Ascending aorta (tissue), 2 donors: ENCODE data around the gene PCDHA2. TPM values are rescaled to one million over a fixed set of nuclear protein-coding genes. Genes with fewer than 3 reads are reported as not detected.
"Not testable (repeated sequence)": the region's sequence is repeated elsewhere in the genome, so short reads cannot be mapped to it uniquely, and the experiment has no call there.

Source experiments
- DNase-seq, 2 donors: peaks; one replicate each; pipeline ENCODE4 v3.0.0-alpha.2; 2019; ENCODE audit warnings: low spot score in 2 of 2
- H3K27ac ChIP-seq, 2 donors: fragments of 200-600 bp; sonication (generic); one replicate each; pipeline ENCODE4 v1.5.1; 2016 to 2017; ENCODE audit warnings: mild to moderate bottlenecking in 1 of 2
- H3K27me3 ChIP-seq: fragments of 200-600 bp; sonication (generic); one replicate; pipeline ENCODE4 v1.5.1; 2017
- H3K36me3 ChIP-seq, 2 donors: fragments of 200-600 bp; sonication (generic); one replicate each; pipeline ENCODE4 v1.5.1; 2016
- H3K4me1 ChIP-seq, 2 donors: fragments of 200-600 bp; sonication (generic); one replicate each; pipeline ENCODE4 v1.5.1; 2016 to 2017; ENCODE audit warnings: mild to moderate bottlenecking in 1 of 2
- H3K4me3 ChIP-seq, 2 donors: fragments of 200-600 bp; sonication (generic); one replicate each; pipeline ENCODE4 v1.5.1; 2016 to 2017; ENCODE audit warnings: mild to moderate bottlenecking in 1 of 2
- H3K9me3 ChIP-seq, 2 donors: fragments of 200-600 bp; sonication (generic); one replicate each; pipeline ENCODE4 v1.5.1; 2016
- intact Hi-C: fragments of 100-400 bp; cut with DNase I; formaldehyde crosslinking; loops from one replicate; pipeline ENCODE4 v1.15.1; 2023
- total RNA-seq: library from RNA; depleted of rRNA; stranded (reverse); fragments of >200 nt; gene quantifications from one replicate; pipeline ENCODE4 v1.1.0, GENCODE V29; 2016
- TF ChIP-seq, protein P1 (sequence below), 3 experiments: fragments of 200-600 bp in 2 of 3; fragments of 450-650 bp in 1 of 3; sonication (generic) in 2 of 3; IDR thresholded peaks; one replicate each; pipeline ENCODE4 v1.5.1; 2016 to 2019; ENCODE audit warnings: antibody characterized with exemption in 3 of 3, mild to moderate bottlenecking in 1 of 3, moderate library complexity in 1 of 3

The PCDHA2 gene
- total RNA-seq, 1 donor from 2014 or later = not detected

DNA sequence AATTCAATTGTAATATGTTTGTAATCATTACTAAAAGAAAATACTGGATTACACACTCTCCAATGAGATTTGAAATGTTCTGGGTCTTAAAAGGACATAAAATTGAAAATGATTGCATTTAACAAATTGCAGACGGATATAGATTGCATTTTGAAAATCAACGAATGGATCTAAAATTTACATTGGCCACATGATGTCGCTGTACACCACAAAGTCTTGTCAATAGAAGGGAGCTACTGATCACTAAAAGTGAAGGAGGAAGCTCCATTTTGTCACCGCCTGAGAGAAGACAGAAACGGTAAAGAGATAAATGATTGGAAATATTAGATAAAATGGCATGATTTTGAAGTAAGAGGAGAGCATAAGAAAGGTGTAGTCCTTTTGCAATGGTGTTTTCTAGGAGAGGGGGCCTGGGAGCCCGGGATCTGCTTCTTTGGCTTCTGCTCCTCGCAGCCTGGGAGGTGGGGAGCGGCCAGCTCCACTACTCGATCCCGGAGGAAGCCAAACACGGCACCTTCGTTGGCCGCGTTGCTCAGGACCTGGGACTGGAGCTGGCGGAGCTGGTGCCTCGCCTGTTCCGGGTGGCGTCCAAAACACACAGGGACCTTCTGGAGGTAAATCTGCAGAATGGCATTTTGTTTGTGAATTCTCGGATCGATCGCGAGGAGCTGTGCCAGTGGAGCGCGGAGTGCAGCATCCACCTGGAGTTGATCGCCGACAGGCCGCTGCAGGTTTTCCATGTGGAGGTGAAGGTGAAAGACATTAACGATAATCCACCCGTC lies 8.6 kb upstream of the PCDHA2 start, which contains the start of gene PCDHA1:
Gene PCDHA1, plus strand, starts transcription at position 236 of the 782 bp plus-strand sequence.
- no peaks in the 10 kb centered on the region for H3K36me3 ChIP-seq
- TF ChIP-seq, protein P1, sequence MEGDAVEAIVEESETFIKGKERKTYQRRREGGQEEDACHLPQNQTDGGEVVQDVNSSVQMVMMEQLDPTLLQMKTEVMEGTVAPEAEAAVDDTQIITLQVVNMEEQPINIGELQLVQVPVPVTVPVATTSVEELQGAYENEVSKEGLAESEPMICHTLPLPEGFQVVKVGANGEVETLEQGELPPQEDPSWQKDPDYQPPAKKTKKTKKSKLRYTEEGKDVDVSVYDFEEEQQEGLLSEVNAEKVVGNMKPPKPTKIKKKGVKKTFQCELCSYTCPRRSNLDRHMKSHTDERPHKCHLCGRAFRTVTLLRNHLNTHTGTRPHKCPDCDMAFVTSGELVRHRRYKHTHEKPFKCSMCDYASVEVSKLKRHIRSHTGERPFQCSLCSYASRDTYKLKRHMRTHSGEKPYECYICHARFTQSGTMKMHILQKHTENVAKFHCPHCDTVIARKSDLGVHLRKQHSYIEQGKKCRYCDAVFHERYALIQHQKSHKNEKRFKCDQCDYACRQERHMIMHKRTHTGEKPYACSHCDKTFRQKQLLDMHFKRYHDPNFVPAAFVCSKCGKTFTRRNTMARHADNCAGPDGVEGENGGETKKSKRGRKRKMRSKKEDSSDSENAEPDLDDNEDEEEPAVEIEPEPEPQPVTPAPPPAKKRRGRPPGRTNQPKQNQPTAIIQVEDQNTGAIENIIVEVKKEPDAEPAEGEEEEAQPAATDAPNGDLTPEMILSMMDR (IDR thresholded peaks at IDR 0.05) = no peak
- intact Hi-C loops = no loop called here
- no peaks in the 10 kb centered on the region for H3K4me1 ChIP-seq
- no peaks in the 10 kb centered on the region for H3K27me3 ChIP-seq
- no peak for DNase-seq
- H3K27ac ChIP-seq = no peak within 1 kb of the TSS
- H3K4me3 ChIP-seq = no peak within 1 kb of the TSS
- H3K9me3 ChIP-seq = peaks cover 19 to 53% of the 10 kb centered on the region in 2 donors

DNA sequence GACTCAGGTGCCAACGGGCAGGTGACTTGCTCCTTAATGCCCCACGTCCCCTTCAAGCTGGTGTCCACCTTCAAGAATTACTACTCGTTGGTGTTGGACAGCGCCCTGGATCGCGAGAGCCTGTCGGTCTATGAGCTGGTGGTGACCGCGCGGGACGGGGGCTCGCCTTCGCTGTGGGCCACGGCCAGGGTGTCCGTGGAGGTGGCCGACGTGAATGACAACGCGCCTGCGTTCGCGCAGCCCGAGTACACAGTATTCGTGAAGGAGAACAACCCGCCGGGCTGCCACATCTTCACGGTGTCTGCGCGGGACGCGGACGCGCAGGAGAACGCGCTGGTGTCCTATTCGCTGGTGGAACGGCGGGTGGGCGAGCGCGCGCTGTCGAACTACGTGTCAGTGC lies 7.2 kb upstream of the PCDHA2 start:
- H3K27me3 ChIP-seq, DNase-seq, H3K36me3 ChIP-seq, H3K4me3 ChIP-seq, intact Hi-C loops, H3K27ac ChIP-seq, H3K4me1 ChIP-seq: not testable (repeated sequence)
- H3K9me3 ChIP-seq = peaks cover 19 to 50% of the 10 kb centered on the region in 2 donors

DNA sequence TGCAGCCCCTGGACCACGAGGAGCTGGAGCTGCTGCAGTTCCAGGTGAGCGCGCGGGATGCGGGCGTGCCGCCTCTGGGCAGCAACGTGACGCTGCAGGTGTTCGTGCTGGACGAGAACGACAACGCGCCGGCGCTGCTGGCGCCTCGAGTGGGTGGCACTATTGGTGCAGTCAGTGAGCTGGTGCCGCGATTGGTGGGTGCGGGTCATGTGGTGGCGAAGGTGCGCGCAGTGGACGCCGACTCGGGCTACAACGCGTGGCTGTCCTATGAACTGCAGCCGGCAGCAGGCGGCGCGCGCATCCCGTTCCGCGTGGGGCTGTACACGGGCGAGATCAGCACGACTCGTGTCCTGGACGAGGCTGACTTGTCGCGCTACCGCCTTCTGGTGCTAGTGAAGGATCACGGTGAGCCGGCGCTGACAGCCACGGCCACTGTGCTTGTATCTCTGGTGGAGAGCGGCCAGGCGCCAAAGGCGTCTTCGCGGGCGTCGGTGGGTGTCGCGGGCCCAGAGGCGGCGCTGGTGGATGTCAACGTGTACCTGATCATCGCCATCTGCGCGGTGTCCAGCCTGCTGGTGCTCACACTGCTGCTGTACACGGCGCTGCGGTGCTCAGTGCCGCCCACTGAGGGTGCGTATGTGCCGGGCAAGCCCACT lies 6.7 kb upstream of the PCDHA2 start:
- peaks cover 19 to 49% of the 10 kb centered on the region in 2 donors for H3K9me3 ChIP-seq
- DNase-seq, H3K27me3 ChIP-seq: not testable (repeated sequence)

DNA sequence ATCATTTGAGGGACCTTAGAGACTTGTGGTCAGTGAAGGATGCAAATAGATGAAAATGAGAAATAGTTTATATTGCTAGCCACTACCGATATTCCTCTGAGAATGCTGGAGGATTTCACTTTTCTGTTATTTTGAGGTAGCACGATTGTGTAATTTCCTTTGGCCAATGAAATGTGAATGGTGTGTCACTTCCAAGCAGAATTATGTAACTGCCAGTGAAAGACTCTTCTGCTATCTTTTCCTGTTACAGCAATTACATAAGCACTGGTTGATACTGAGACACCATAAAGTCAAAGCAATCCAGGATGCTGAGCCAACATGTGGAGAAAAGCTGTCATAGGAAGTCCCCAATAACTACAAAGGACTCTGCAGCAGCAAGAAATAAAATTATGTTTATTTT lies 3.6 kb upstream of the PCDHA2 start:
- H3K9me3 ChIP-seq = peaks cover 16 to 59% of the 10 kb centered on the region in 2 donors
- TF ChIP-seq, protein P1 (IDR thresholded peaks at IDR 0.05) = no peak
- H3K27ac ChIP-seq = no peak overlapping the region
- no peak overlapping the region for H3K4me3 ChIP-seq
- H3K36me3 ChIP-seq = no peaks in the 10 kb centered on the region
- intact Hi-C loops = no loop called here
- no peaks in the 10 kb centered on the region for H3K27me3 ChIP-seq
- H3K4me1 ChIP-seq = no peaks in the 10 kb centered on the region
- no peak for DNase-seq

More for the DNA sequence above, 6.7 kb upstream of the PCDHA2 start:
- H3K27ac ChIP-seq, H3K36me3 ChIP-seq, intact Hi-C loops, H3K4me1 ChIP-seq, H3K4me3 ChIP-seq: not testable (repeated sequence)

DNA sequence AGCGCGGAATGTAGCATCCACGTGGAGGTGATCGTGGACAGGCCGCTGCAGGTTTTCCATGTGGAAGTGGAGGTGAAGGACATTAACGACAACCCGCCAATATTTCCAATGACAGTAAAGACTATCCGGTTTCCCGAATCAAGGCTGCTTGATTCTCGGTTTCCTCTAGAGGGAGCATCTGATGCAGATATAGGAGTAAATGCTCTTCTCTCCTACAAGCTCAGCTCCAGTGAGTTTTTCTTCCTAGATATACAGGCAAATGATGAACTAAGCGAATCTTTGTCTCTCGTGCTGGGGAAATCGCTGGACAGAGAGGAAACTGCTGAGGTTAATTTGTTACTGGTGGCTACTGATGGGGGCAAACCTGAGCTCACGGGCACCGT lies 598 bp downstream of the PCDHA2 start:
- TF ChIP-seq, protein P1 (IDR thresholded peaks at IDR 0.05) = no peak
- DNase-seq = no peak
- peaks cover 0 to 44% of the 10 kb centered on the region in 2 donors for H3K9me3 ChIP-seq
- H3K4me1 ChIP-seq = no peaks in the 10 kb centered on the region
- no peak overlapping the region for H3K4me3 ChIP-seq
- H3K27me3 ChIP-seq = no peaks in the 10 kb centered on the region
- intact Hi-C loops = no loop called here
- H3K27ac ChIP-seq = no peak overlapping the region
- no peaks in the 10 kb centered on the region for H3K36me3 ChIP-seq

DNA sequence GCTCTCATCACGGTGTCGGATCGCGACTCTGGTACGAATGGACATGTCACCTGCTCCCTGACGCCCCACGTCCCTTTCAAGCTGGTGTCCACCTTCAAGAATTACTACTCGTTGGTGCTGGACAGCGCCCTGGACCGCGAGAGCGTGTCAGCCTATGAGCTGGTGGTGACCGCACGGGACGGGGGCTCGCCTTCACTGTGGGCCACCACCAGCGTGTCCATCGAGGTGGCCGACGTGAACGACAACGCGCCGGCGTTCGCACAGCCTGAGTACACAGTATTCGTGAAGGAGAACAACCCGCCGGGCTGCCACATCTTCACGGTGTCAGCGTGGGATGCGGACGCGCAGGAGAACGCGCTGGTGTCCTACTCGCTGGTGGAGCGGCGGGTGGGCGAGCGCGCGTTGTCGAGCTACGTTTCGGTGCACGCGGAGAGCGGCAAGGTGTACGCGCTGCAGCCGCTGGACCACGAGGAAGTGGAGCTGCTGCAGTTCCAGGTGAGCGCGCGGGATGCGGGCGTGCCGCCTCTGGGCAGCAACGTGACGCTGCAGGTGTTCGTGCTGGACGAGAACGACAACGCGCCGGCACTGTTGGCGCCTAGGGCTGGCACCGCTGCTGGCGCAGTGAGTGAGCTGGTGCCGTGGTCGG lies 1.5 kb downstream of the PCDHA2 start:
- H3K9me3 ChIP-seq = peaks cover 0 to 44% of the 10 kb centered on the region in 2 donors
- intact Hi-C loops, H3K27ac ChIP-seq, H3K27me3 ChIP-seq, H3K4me1 ChIP-seq, H3K36me3 ChIP-seq, H3K4me3 ChIP-seq, DNase-seq: not testable (repeated sequence)

DNA sequence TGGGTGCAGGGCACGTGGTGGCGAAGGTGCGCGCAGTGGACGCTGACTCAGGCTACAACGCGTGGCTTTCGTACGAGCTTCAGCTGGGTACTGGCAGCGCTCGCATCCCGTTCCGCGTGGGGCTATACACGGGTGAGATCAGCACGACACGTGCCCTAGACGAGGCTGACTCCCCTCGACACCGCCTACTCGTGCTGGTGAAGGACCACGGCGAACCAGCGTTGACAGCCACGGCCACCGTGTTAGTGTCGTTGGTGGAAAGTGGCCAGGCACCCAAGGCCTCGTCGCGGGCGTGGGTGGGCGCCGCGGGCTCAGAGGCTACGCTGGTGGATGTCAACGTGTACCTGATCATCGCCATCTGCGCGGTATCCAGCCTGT lies 2.1 kb downstream of the PCDHA2 start:
- DNase-seq = no peak
- Histone ChIP-seq H3K9me3 (peaks cover 0 to 45% of the 10 kb centered on the region in 2 donors), H3K27ac (no peak overlapping the region), H3K4me1 (no peaks in the 10 kb centered on the region), H3K4me3 (no peak overlapping the region), H3K27me3 (no peaks in the 10 kb centered on the region), H3K36me3 (no peaks in the 10 kb centered on the region)
- intact Hi-C loops = no loop called here
- TF ChIP-seq, protein P1 (IDR thresholded peaks at IDR 0.05) = no peak
